ENCODE results near the gene PTPRM.

The PTPRM gene

GRCh38 chr18:7896161-7896560 is 329.0 kb downstream of the PTPRM start:
- ChIA-PET CTCF (no interaction called here), POLR2A (ENCODE audit: low non-redundant PET) (no interaction called here)
- TF ChIP-seq CTCF (conservative IDR thresholded peaks at IDR 0.05; ENCODE audit: low read depth) = no peak
- H3K27ac ChIP-seq = no peak overlapping the region
- DNase-seq (ENCODE audit: low spot score) = no peak

- ChIA-PET CTCF (no interaction called here), POLR2A (ENCODE audit: low non-redundant PET) (no interaction called here)
- DNase-seq (ENCODE audit: low spot score) = no peak
- no peak overlapping the region for H3K27ac ChIP-seq
- TF ChIP-seq CTCF (conservative IDR thresholded peaks at IDR 0.05; ENCODE audit: low read depth) = no peak
Observed at GRCh38 chr18:7896805-7897518, 329.8 kb downstream of the PTPRM start.

GRCh38 chr18:7898181-7898580 is 331.1 kb downstream of the PTPRM start:
- DNase-seq (ENCODE audit: low spot score) = no peak
- CTCF ChIA-PET = no interaction called here
- no peak overlapping the region for H3K27ac ChIP-seq

GRCh38 chr18:7899078-7899477 is 332.0 kb downstream of the PTPRM start:
- TF ChIP-seq CTCF (conservative IDR thresholded peaks at IDR 0.05; ENCODE audit: low read depth) = no peak
- no peak for DNase-seq (ENCODE audit: low spot score)
- no peak overlapping the region for H3K27ac ChIP-seq
- CTCF ChIA-PET = no interaction called here
- POLR2A ChIA-PET (ENCODE audit: low non-redundant PET) = no interaction called here

More at GRCh38 chr18:7898181-7898580, 331.1 kb downstream of the PTPRM start:
- POLR2A ChIA-PET (ENCODE audit: low non-redundant PET) = no interaction called here
- no peak for TF ChIP-seq CTCF (conservative IDR thresholded peaks at IDR 0.05; ENCODE audit: low read depth)

- no peak overlapping the region for H3K27ac ChIP-seq
- no peak for TF ChIP-seq CTCF (conservative IDR thresholded peaks at IDR 0.05; ENCODE audit: low read depth)
- ChIA-PET CTCF (interaction anchor here (0.6 kb wide), 1 partner anchor 189 kb away, joined by 3 read pairs; no protein-coding TSS in a partner anchor), POLR2A (ENCODE audit: low non-redundant PET) (no interaction called here)
- no peak for DNase-seq (ENCODE audit: low spot score)
Observed at GRCh38 chr18:7900091-7900490, 333.0 kb downstream of the PTPRM start.

GRCh38 chr18:7901657-7902056 is 334.5 kb downstream of the PTPRM start:
- no peak overlapping the region for H3K27ac ChIP-seq
- ChIA-PET POLR2A (ENCODE audit: low non-redundant PET) (no interaction called here), CTCF (no interaction called here)
- DNase-seq (ENCODE audit: low spot score) = no peak
- TF ChIP-seq CTCF (conservative IDR thresholded peaks at IDR 0.05; ENCODE audit: low read depth) = no peak

All from RWPE1 (cell line).